ENCODE measurements around the gene P3H3. TPM values are rescaled to one million over a fixed set of nuclear protein-coding genes. Genes with fewer than 3 reads are reported as not detected.
"Not testable (repeated sequence)": the region's sequence is repeated elsewhere in the genome, so short reads cannot be mapped to it uniquely, and the experiment has no call there.

The P3H3 gene
- total and polyA plus RNA-seq, 9 of the 15 experiments (the other 6 are each of a cell fraction or from before 2014, with no cell fraction given), result 0.03 to 15.0 (median 4.8) TPM

DNA sequence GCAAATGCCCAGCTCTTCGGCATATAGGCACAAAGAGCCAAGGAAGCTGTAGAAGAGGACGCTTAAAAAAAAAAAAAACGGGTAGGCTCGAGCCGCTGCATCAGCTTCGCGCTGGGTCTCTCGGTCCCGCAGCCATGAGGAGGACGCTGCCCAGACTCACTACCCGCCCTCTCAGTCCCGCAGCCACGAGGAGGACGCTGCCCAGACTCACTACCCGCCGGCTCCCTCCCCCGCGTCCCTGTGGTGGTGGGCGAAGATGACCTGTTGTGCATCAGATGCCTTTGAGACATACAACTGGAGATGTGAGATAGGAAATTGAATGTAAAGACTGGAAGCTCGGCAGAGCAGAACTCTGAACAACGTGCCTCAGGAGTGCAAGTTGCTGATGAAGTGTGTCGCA is 56.3 kb downstream of the P3H3 start (continued):
- TF ChIP-seq ATF3 (IDR thresholded peaks at IDR 0.05), result no peak
- no peak for TF ChIP-seq ATF3 (CRISPR knock-in tag; conservative IDR thresholded peaks at IDR 0.05)
- TF ChIP-seq GATAD2B (IDR thresholded peaks at IDR 0.05; ENCODE audit: borderline replicate concordance), result no peak
- no peak for TF ChIP-seq NR2F6 (CRISPR knock-in tag; IDR thresholded peaks at IDR 0.05)
- TF ChIP-seq MTF1 (CRISPR knock-in tag; IDR thresholded peaks at IDR 0.05; ENCODE audit: borderline replicate concordance), result no peak

- H3K4me2 ChIP-seq (ENCODE audit: insufficient read depth, low read length); H3K9ac ChIP-seq (ENCODE audit: insufficient read depth in 1 of 2, low read depth in 2 of 2, low read length in 2 of 2); H4K20me1 ChIP-seq (replicated peaks; ENCODE audit: control insufficient read depth, insufficient read depth, low read length); intact Hi-C loops (cut with micrococcal nuclease); BruUV-seq (replicated peaks); DNase-seq (ENCODE audit: extremely low read depth in 1 of 4, low spot score in 3 of 4); H3K27me3 ChIP-seq (ENCODE audit: control insufficient read depth in 2 of 2, insufficient read depth in 2 of 2, low read length in 2 of 2); FAIRE-seq; H2AFZ ChIP-seq (ENCODE audit: low read depth, low read length); H3K9me3 ChIP-seq (replicated peaks; ENCODE audit: control insufficient read depth, insufficient read depth, low read depth, low read length); CTCF ChIA-PET (ENCODE audit: low intra/inter-chr PET ratio); H3K79me2 ChIP-seq (ENCODE audit: control insufficient read depth, insufficient read depth, low read length); H3K4me3 ChIP-seq; in situ Hi-C loops (cut with MboI); H3K27ac ChIP-seq (ENCODE audit: extremely low read depth, low read depth, low read length); ATAC-seq; H3K9me1 ChIP-seq (ENCODE audit: control insufficient read depth, insufficient read depth, low read length): not testable (repeated sequence)
- POLR2A ChIA-PET, result interaction anchor here (0.6 to 1.7 kb wide), 5 partner anchors 13 to 35 kb away, joined by 3 to 6 read pairs (median 4); partner anchors contain the start of genes SPSB2 and USP5
- Histone ChIP-seq H3K36me3 (ENCODE audit: control insufficient read depth, insufficient read depth, low read length) (peaks cover 14% of the 10 kb centered on the region; the same call in 1 of the 3 replicates), H3K4me1 (replicated peaks in 1 of 2; ENCODE audit: control insufficient read depth in 2 of 2, insufficient read depth in 2 of 2, low read length in 2 of 2) (peaks cover 8 to 15% of the 10 kb centered on the region in 2 experiments; a peak in 4 of 5 replicates)
- 46% methylated on average over 5 of the region's 15 CpGs for WGBS (ENCODE audit: insufficient coverage, low coverage, missing lambda C conversion rate)
- 0 out of 2 replicates have a peak, but pooled peaks have one; percentile 5 for TF ChIP-seq NCOR1 (IDR thresholded peaks at IDR 0.05)
- TF ChIP-seq, protein P1, sequence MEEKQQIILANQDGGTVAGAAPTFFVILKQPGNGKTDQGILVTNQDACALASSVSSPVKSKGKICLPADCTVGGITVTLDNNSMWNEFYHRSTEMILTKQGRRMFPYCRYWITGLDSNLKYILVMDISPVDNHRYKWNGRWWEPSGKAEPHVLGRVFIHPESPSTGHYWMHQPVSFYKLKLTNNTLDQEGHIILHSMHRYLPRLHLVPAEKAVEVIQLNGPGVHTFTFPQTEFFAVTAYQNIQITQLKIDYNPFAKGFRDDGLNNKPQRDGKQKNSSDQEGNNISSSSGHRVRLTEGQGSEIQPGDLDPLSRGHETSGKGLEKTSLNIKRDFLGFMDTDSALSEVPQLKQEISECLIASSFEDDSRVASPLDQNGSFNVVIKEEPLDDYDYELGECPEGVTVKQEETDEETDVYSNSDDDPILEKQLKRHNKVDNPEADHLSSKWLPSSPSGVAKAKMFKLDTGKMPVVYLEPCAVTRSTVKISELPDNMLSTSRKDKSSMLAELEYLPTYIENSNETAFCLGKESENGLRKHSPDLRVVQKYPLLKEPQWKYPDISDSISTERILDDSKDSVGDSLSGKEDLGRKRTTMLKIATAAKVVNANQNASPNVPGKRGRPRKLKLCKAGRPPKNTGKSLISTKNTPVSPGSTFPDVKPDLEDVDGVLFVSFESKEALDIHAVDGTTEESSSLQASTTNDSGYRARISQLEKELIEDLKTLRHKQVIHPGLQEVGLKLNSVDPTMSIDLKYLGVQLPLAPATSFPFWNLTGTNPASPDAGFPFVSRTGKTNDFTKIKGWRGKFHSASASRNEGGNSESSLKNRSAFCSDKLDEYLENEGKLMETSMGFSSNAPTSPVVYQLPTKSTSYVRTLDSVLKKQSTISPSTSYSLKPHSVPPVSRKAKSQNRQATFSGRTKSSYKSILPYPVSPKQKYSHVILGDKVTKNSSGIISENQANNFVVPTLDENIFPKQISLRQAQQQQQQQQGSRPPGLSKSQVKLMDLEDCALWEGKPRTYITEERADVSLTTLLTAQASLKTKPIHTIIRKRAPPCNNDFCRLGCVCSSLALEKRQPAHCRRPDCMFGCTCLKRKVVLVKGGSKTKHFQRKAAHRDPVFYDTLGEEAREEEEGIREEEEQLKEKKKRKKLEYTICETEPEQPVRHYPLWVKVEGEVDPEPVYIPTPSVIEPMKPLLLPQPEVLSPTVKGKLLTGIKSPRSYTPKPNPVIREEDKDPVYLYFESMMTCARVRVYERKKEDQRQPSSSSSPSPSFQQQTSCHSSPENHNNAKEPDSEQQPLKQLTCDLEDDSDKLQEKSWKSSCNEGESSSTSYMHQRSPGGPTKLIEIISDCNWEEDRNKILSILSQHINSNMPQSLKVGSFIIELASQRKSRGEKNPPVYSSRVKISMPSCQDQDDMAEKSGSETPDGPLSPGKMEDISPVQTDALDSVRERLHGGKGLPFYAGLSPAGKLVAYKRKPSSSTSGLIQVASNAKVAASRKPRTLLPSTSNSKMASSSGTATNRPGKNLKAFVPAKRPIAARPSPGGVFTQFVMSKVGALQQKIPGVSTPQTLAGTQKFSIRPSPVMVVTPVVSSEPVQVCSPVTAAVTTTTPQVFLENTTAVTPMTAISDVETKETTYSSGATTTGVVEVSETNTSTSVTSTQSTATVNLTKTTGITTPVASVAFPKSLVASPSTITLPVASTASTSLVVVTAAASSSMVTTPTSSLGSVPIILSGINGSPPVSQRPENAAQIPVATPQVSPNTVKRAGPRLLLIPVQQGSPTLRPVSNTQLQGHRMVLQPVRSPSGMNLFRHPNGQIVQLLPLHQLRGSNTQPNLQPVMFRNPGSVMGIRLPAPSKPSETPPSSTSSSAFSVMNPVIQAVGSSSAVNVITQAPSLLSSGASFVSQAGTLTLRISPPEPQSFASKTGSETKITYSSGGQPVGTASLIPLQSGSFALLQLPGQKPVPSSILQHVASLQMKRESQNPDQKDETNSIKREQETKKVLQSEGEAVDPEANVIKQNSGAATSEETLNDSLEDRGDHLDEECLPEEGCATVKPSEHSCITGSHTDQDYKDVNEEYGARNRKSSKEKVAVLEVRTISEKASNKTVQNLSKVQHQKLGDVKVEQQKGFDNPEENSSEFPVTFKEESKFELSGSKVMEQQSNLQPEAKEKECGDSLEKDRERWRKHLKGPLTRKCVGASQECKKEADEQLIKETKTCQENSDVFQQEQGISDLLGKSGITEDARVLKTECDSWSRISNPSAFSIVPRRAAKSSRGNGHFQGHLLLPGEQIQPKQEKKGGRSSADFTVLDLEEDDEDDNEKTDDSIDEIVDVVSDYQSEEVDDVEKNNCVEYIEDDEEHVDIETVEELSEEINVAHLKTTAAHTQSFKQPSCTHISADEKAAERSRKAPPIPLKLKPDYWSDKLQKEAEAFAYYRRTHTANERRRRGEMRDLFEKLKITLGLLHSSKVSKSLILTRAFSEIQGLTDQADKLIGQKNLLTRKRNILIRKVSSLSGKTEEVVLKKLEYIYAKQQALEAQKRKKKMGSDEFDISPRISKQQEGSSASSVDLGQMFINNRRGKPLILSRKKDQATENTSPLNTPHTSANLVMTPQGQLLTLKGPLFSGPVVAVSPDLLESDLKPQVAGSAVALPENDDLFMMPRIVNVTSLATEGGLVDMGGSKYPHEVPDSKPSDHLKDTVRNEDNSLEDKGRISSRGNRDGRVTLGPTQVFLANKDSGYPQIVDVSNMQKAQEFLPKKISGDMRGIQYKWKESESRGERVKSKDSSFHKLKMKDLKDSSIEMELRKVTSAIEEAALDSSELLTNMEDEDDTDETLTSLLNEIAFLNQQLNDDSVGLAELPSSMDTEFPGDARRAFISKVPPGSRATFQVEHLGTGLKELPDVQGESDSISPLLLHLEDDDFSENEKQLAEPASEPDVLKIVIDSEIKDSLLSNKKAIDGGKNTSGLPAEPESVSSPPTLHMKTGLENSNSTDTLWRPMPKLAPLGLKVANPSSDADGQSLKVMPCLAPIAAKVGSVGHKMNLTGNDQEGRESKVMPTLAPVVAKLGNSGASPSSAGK (IDR thresholded peaks at IDR 0.05), result peak; percentile 31; the same call in 1 of the 2 replicates
- peak; percentile 53 for TF ChIP-seq CTBP1 (IDR thresholded peaks at IDR 0.05; ENCODE audit: borderline replicate concordance)
Observed at GRCh38 chr12:6886206-6886999, 58.2 kb downstream of the P3H3 start.

All from K562 (cell line).